Measurements from ENCODE around the gene WDR19.

DNA sequence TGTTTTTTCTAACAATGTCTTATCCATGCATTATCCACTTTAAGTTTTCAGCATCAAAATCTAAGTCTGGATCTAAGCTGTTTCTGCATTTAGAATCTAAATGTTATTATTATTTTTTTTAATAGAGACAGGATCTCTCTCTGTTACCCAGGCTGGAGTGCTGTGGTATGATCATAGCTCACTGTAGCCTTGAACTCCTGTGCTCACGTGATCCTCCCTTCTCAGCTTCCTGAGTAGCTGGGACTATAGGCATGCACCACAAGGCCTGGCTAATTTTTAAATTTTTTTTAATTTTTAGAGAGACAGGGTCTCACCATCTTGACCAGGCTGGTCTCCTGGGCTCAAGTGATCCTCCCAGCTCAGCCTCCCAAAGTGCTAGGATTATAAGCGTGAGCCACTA lies 52.7 kb downstream of the WDR19 start:
- TF ChIP-seq POLR2A (IDR thresholded peaks at IDR 0.05) (no peak), EP300 (IDR thresholded peaks at IDR 0.05) (no peak)
- TF ChIP-seq, protein P1, sequence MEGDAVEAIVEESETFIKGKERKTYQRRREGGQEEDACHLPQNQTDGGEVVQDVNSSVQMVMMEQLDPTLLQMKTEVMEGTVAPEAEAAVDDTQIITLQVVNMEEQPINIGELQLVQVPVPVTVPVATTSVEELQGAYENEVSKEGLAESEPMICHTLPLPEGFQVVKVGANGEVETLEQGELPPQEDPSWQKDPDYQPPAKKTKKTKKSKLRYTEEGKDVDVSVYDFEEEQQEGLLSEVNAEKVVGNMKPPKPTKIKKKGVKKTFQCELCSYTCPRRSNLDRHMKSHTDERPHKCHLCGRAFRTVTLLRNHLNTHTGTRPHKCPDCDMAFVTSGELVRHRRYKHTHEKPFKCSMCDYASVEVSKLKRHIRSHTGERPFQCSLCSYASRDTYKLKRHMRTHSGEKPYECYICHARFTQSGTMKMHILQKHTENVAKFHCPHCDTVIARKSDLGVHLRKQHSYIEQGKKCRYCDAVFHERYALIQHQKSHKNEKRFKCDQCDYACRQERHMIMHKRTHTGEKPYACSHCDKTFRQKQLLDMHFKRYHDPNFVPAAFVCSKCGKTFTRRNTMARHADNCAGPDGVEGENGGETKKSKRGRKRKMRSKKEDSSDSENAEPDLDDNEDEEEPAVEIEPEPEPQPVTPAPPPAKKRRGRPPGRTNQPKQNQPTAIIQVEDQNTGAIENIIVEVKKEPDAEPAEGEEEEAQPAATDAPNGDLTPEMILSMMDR (IDR thresholded peaks at IDR 0.05) = no peak

Measured in tibial nerve (tissue), 4 donors.